Keratinocyte (primary cell): ENCODE results near the gene FYTTD1. TPM values are rescaled to one million over a fixed set of nuclear protein-coding genes. Genes with fewer than 3 reads are reported as not detected.

ENCODE experiments used
- DNase-seq: peaks from one replicate; pipeline ENCODE4 v3.0.0-alpha.2; 2011; ENCODE audit warnings: low read depth, missing footprints, low spot score
- FAIRE-seq: peaks from 2 replicates; lab custom pipeline; 2011; peaks lifted over from hg19 to GRCh38; lab: Jason Lieb, UNC
- H2AFZ ChIP-seq: 2 replicates; pipeline ENCODE4 v1.6.0; 2012; ENCODE audit warnings: low read length, control low read depth, inconsistent platforms; ENCODE audit not compliant: control insufficient read depth
- H3K27ac ChIP-seq: 2 replicates; pipeline ENCODE4 v1.5.1; 2011; ENCODE audit warnings: low read length; ENCODE audit not compliant: control insufficient read depth, insufficient read depth
- H3K27me3 ChIP-seq: 3 replicates; pipeline ENCODE4 v1.6.0; 2011; ENCODE audit warnings: low read length; ENCODE audit not compliant: control insufficient read depth, insufficient read depth; ENCODE audit errors: extremely low read depth
- H3K36me3 ChIP-seq, 2 experiments: 2 replicates in 1 of 2; 3 replicates in 1 of 2; pipeline ENCODE4 v1.5.1; 2011; ENCODE audit warnings: low read length in 2 of 2, mild to moderate bottlenecking in 1 of 2; ENCODE audit not compliant: control insufficient read depth in 2 of 2, insufficient read depth in 2 of 2; ENCODE audit errors: extremely low read depth in 1 of 2
- H3K4me1 ChIP-seq: 3 replicates; pipeline ENCODE4 v1.5.1; 2011; ENCODE audit warnings: low read length; ENCODE audit not compliant: control insufficient read depth, insufficient read depth; ENCODE audit errors: extremely low read depth
- H3K4me2 ChIP-seq: 3 replicates; pipeline ENCODE4 v1.6.0; 2011; ENCODE audit warnings: low read depth, low read length; ENCODE audit not compliant: control insufficient read depth, insufficient read depth; ENCODE audit errors: extremely low read depth
- H3K4me3 ChIP-seq, 3 experiments: fragments of 200-600 bp in 1 of 3; sonication (generic) in 1 of 3; 2 replicates in 2 of 3; 3 replicates in 1 of 3; pipeline ENCODE4 v1.5.1; 2011 to 2016; ENCODE audit warnings: low read length in 3 of 3, mild to moderate bottlenecking in 3 of 3, control low read depth in 2 of 3, inconsistent platforms in 1 of 3, low read depth in 1 of 3, mixed read lengths in 1 of 3, mixed run types in 1 of 3, moderate library complexity in 1 of 3; ENCODE audit not compliant: control insufficient read depth in 2 of 3, insufficient read depth in 2 of 3; ENCODE audit errors: extremely low read depth in 1 of 3
- H3K79me2 ChIP-seq: 2 replicates; pipeline ENCODE4 v1.6.0; 2012; ENCODE audit warnings: low read length; ENCODE audit not compliant: control insufficient read depth, insufficient read depth
- H3K9ac ChIP-seq: 3 replicates; pipeline ENCODE4 v1.6.0; 2011; ENCODE audit warnings: low read length; ENCODE audit not compliant: control insufficient read depth, insufficient read depth; ENCODE audit errors: extremely low read depth
- H3K9me1 ChIP-seq: 3 replicates; pipeline ENCODE4 v1.6.0; 2011; ENCODE audit warnings: low read length; ENCODE audit not compliant: control insufficient read depth, insufficient read depth; ENCODE audit errors: extremely low read depth
- H3K9me3 ChIP-seq: 2 replicates; pipeline ENCODE4 v1.5.1; 2012; ENCODE audit warnings: low read depth, low read length; ENCODE audit not compliant: control insufficient read depth
- H4K20me1 ChIP-seq: 3 replicates; pipeline ENCODE4 v1.6.0; 2011; ENCODE audit warnings: low read length; ENCODE audit not compliant: control insufficient read depth, insufficient read depth; ENCODE audit errors: extremely low read depth
- CTCF ChIP-seq, 3 experiments: IDR thresholded peaks in 1 of 3; conservative IDR thresholded peaks in 1 of 3; optimal IDR thresholded peaks in 1 of 3; 2 replicates in 2 of 3; 3 replicates in 1 of 3; pipeline versions ENCODE3 to v1.5.1; 2011; ENCODE audit warnings: low read length in 3 of 3, mild to moderate bottlenecking in 3 of 3, moderate library complexity in 2 of 3, control low read depth in 1 of 3, inconsistent platforms in 1 of 3; ENCODE audit not compliant: insufficient read depth in 2 of 3; ENCODE audit errors: extremely low read depth in 1 of 3
- EZH2 ChIP-seq: IDR thresholded peaks from one replicate; pipeline ENCODE4 v1.6.1; 2012; ENCODE audit warnings: inconsistent platforms, mild to moderate bottlenecking, low read length, moderate library complexity
- dilution Hi-C: fragments of 300-500 bp; cut with MboI; formaldehyde crosslinking; loops from one replicate; pipeline ENCODE4 v1.7.0; 2020; ENCODE audit warnings: low sequenced_read_pairs; ENCODE audit not compliant: extremely low pct_ligation_motif_present
- polyA plus RNA-seq, 5 experiments: library from polyadenylated mRNA; depleted of rRNA in 3 of 5; stranded (reverse) in 3 of 5; stranded (forward) in 1 of 5; unstranded in 1 of 5; fragments of >200 nt; gene quantifications; 1 replicate in 1 of 5; 2 replicates in 3 of 5; 3 replicates in 1 of 5; pipeline versions ENCODE4 v1.2.1 to v1.2.3, GENCODE V29; 2011 to 2012; ENCODE audit warnings: missing spikeins in 2 of 5, low read depth in 1 of 5, low replicate concordance in 1 of 5

Gene FYTTD1
- polyA plus RNA-seq, 1 donor (not counting 4 experiments of a cell fraction or from before 2014, with no cell fraction given): 48.0 TPM

GRCh38 chr3:197802779-197803459 lies 53.2 kb downstream of the FYTTD1 start:
- Histone ChIP-seq H3K27me3 (no peaks in the 10 kb centered on the region), H3K27ac (no peak overlapping the region), H4K20me1 (peaks cover 12% of the 10 kb centered on the region), H3K9me3 (no peaks in the 10 kb centered on the region), H3K79me2 (peaks cover 82% of the 10 kb centered on the region), H3K9ac (no peak overlapping the region), H3K4me2 (no peak overlapping the region), H3K36me3 (peaks cover 0 to 2% of the 10 kb centered on the region in 2 experiments), H3K4me3 (no peak overlapping the region), H3K4me1 (peaks cover 8% of the 10 kb centered on the region), H2AFZ (no peak overlapping the region), H3K9me1 (no peaks in the 10 kb centered on the region)
- TF ChIP-seq EZH2 (no peak), CTCF (optimal IDR thresholded peaks at IDR 0.05 in 1 of 3, IDR thresholded peaks at IDR 0.05 in 1 of 3, conservative IDR thresholded peaks at IDR 0.05 in 1 of 3; ENCODE audit: extremely low read depth in 1 of 3, insufficient read depth in 2 of 3, low read length in 3 of 3) (no peak)
- DNase-seq: no peak
- dilution Hi-C loops: no loop called here
- FAIRE-seq: no peak

- Histone ChIP-seq H3K27me3 (no peaks in the 10 kb centered on the region), H3K4me1 (peaks cover 14% of the 10 kb centered on the region), H2AFZ (no peak overlapping the region), H3K9me3 (no peaks in the 10 kb centered on the region), H4K20me1 (peaks cover 12% of the 10 kb centered on the region), H3K9ac (no peak overlapping the region), H3K4me2 (no peak overlapping the region), H3K9me1 (no peaks in the 10 kb centered on the region), H3K36me3 (peaks cover 0 to 2% of the 10 kb centered on the region in 2 experiments), H3K4me3 (no peak overlapping the region), H3K27ac (no peak overlapping the region), H3K79me2 (peaks cover 81% of the 10 kb centered on the region)
- no peak for DNase-seq
- FAIRE-seq: no peak
- dilution Hi-C loops: no loop called here
- TF ChIP-seq EZH2 (no peak), CTCF (optimal IDR thresholded peaks at IDR 0.05 in 1 of 3, IDR thresholded peaks at IDR 0.05 in 1 of 3, conservative IDR thresholded peaks at IDR 0.05 in 1 of 3; ENCODE audit: extremely low read depth in 1 of 3, insufficient read depth in 2 of 3, low read length in 3 of 3) (no peak)
Measured at GRCh38 chr3:197804511-197804910, 54.8 kb downstream of the FYTTD1 start.
